HG03460 (cell line): ENCODE results near the gene LARP1.
"Not testable (repeated sequence)": the region's sequence is repeated elsewhere in the genome, so short reads cannot be mapped to it uniquely, and the experiment has no call there.

Source experiments
- ATAC-seq: cut with Tn5 transposase; IDR thresholded peaks from one replicate; pipeline ENCODE4 v1.9.1; 2021; ENCODE audit not compliant: unreplicated experiment

Gene LARP1

DNA sequence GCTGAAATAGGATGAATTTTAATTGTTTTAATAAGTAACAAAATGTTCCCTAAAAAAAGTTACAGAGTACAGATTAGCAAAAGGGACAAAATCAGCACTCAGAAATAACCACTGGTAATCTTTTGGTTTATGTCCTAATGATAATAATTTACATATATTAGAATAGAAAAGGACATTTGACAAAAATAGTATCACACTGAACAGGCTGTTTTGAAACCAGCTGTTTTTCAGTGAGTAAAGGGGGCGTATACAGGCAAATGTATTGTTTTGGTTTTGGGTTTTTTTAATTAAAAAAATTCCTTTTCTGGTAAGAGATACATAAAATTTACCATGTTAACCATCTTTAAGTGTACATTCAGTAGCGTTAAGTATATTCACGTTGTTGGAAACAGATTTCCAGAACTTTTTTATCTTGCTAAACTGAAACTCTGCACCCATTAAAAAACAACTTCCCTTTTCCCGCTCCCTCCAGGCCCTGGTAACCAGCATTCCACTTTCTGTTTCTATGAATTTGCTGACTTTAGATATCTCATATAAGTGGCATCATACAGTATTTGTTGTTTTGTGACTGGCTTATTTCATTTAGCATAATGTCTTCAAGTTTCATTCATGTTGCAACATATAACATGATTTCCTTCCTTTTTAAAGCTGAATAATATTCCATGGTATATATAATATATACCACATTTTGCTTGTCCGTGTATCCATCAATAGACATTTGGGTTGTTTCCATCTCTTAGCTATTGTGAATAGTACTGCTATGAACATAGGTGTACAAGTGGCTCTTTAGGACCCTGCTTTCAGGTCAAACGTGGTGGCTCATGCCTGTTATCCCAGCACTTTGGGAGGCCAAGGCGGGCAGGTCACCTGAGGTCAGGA is 20.6 kb upstream of the LARP1 start:
- no peak for ATAC-seq

DNA sequence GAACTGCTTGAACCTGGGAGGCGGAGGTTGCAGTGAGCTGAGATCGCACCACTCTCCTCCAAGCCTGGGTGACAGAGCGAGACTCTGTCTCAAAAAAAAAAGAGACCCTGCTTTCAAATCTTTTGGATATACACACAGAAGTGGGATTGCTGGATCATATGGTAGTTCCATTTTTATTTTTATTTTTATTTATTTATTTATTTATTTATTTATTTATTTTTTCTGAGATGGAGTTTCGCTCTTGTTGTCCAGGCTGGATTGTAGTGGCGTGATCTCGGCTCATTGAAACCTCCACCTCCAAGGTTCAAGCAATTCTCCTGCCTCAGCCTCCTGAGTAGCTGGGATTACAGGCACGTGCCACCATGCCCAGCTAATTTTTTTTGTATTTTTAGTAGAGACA is 19.8 kb upstream of the LARP1 start:
- ATAC-seq = not testable (repeated sequence)

DNA sequence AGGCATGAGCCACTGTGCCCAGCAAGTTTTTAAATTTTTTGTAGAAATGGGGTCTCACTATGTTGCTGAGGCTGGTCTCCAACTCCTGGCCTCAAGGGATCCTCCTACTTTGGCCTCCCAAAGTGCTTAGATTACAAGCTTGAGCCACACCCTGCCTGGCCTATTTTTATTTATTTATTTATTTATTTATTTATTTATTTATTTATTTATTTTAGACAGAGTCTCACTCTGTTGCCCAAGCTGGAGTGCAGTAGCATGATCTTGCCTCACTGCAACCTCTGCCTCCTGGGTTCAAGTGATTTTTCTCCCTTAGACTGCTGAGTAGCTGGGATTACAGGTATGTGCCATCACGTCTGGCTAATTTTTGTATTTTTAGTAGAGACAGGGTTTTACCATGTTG is 18.8 kb upstream of the LARP1 start:
- ATAC-seq = not testable (repeated sequence)

- ATAC-seq = no peak
Measured at GRCh38 chr5:154737667-154738320, 17.4 kb upstream of the LARP1 start.

DNA sequence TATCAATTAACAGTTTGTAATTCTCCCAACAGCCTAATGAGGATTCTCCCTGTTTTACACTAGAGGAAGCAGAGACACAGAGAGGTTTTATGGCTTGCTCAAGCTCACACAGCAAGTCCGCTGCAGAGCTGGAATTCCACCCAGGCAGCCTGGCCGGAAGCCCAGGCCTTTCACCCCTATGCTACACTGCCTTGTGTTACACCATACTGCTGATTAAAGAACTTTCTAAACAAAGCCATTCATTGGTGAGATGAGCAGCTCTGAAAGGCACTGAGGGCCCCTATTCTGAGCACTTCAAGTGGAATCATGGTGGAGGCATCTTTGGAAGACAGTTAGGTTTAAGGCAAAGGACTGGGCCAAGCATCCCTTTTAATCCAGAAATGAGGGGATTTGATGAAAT is 14.7 kb upstream of the LARP1 start:
- no peak for ATAC-seq

- ATAC-seq = no peak
Measured at GRCh38 chr5:154740957-154741356, 14.2 kb upstream of the LARP1 start.

- ATAC-seq = no peak
Measured at GRCh38 chr5:154741415-154741814, 13.8 kb upstream of the LARP1 start.

DNA sequence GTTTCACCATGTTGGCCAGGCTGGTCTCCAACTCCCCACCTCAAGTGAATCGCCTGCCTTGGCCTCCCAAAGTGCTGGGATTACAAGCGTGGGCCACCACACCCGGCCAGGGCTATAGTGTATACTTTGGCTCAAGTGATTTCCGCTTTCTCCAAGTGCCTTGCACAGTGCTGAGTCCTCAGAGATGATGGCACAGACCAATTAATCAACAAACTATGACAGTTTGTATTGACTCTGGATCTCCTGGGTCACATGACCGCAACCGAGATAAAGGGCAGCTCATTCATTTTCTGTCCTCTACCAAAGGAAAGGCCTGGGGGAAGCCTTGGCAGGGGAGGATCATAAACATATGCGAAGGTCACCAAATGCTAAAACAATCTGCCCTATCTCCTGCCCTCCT is 11.4 kb upstream of the LARP1 start:
- ATAC-seq = no peak

GRCh38 chr5:154745349-154745748 is 9.8 kb upstream of the LARP1 start:
- ATAC-seq = no peak

DNA sequence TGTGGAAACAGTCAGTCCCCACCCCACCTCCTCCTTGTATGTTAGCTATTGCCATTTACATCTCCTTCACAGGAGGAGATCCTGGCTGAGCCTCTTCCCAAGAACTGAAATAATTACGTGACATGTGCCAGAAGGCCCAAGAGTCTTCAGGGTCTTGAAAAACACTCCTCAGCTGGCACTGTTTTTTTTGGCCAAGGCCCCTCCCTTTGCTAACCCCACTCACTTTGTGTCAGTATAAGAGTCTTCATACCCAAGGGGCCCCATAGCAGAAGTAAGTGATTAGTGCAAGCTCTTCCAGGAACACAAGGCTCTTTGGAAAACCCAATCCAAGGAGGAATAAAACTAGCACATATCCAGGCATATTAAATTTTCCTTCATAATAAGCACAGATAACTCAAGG is 5.7 kb upstream of the LARP1 start:
- no peak for ATAC-seq

GRCh38 chr5:154750641-154751040 is 4.5 kb upstream of the LARP1 start:
- ATAC-seq = not testable (repeated sequence)

- no peak for ATAC-seq
Measured at GRCh38 chr5:154751854-154752253, 3.3 kb upstream of the LARP1 start.

GRCh38 chr5:154753792-154754191 is 1.4 kb upstream of the LARP1 start:
- ATAC-seq = no peak

- ATAC-seq = peak; percentile 83
Measured at GRCh38 chr5:154754460-154755360, 467 bp upstream of the LARP1 start.

GRCh38 chr5:154756009-154756867 is 1.1 kb downstream of the LARP1 start:
- ATAC-seq = no peak

GRCh38 chr5:154756868-154757813 is 2.0 kb downstream of the LARP1 start:
- ATAC-seq = no peak

GRCh38 chr5:154757814-154758406 is 2.7 kb downstream of the LARP1 start:
- ATAC-seq = no peak

DNA sequence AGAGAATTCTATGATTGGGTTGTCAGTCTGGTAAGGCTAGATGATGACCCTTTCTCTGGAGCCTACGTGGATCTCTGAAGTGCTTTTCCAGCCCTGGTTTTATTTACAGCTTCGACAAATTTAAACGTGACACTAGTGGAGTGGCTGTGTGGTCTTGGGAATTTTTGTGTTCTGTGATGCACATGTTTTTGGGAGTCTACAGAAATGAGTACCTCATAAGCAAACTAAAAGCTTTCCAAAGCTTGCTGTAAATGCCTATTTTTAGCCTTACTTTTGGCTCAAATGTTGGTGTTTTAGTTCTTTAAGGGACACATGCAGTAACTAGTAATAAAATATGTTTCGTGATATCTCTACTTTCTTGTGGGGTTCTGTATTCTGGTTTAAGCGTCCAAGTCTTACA is 3.3 kb downstream of the LARP1 start:
- ATAC-seq = no peak

DNA sequence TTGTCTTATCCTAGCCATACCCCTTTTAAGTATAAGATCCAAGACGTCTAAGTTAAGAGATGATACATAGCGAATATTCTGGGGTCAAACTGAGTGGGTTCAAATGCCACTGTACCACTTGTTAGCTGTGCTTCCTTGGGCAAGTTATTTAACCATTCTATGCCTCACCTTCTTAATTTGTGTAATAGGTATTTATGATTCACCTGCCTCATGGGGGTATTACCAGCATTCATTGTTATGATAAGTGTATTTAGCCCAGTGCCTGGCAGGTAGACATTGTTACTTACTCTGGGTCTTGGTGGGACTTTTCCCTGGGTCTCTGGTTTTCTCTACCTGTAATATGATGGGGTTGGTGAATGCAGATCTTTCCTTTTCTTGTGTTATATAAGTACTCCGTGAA is 3.8 kb downstream of the LARP1 start:
- no peak for ATAC-seq
